Neural cell (in vitro differentiated cells): ENCODE data around the gene SPON1. TPM values are rescaled to one million over a fixed set of nuclear protein-coding genes. Genes with fewer than 3 reads are reported as not detected.

Experiments used
- H2AFZ ChIP-seq: fragments of 200-600, 300-800 bp; sonication (generic), shearing (Covaris generic); 2 replicates; pipeline ENCODE4 v1.6.0; 2014; ENCODE audit warnings: low read depth, mild to moderate bottlenecking, antibody characterized with exemption, low read length, moderate library complexity
- H3F3A ChIP-seq: fragments of 200-600 bp; shearing (Covaris generic); 2 replicates; pipeline ENCODE4 v1.6.1; 2016; ENCODE audit warnings: mild to moderate bottlenecking, moderate library complexity, mixed read lengths, antibody characterized with exemption, low read length; ENCODE audit not compliant: insufficient read depth, poor library complexity, severe bottlenecking
- H3K27ac ChIP-seq: fragments of 200-600, 300-800 bp; sonication (generic), shearing (Covaris generic); 2 replicates; pipeline ENCODE4 v1.5.1; 2014; ENCODE audit warnings: mild to moderate bottlenecking, low read length, moderate library complexity
- H3K27me3 ChIP-seq: fragments of 300-800, 200-600 bp; sonication (generic), shearing (Covaris generic); 2 replicates; pipeline ENCODE4 v1.6.0; 2014; ENCODE audit warnings: mild to moderate bottlenecking, low read depth, low read length, moderate library complexity; ENCODE audit not compliant: insufficient read depth
- H3K36me3 ChIP-seq: fragments of 300-800, 200-600 bp; sonication (generic), shearing (Covaris generic); 2 replicates; pipeline ENCODE4 v1.5.1; 2014; ENCODE audit warnings: mild to moderate bottlenecking, antibody characterized with exemption, low read length, moderate library complexity; ENCODE audit not compliant: insufficient read depth
- H3K4me2 ChIP-seq: fragments of 300-800, 200-600 bp; sonication (generic), shearing (Covaris generic); 2 replicates; pipeline ENCODE4 v1.6.0; 2014; ENCODE audit warnings: mild to moderate bottlenecking, low read length
- H3K4me3 ChIP-seq: fragments of 300-800, 200-600 bp; sonication (generic), shearing (Covaris generic); 2 replicates; pipeline ENCODE4 v1.5.1; 2014; ENCODE audit warnings: mild to moderate bottlenecking, low read length, moderate library complexity
- H3K79me2 ChIP-seq: fragments of 200-600 bp; shearing (Covaris generic); replicated peaks from 2 replicates; pipeline ENCODE4 v1.6.0; 2014; ENCODE audit warnings: mild to moderate bottlenecking, low read length, moderate library complexity; ENCODE audit not compliant: insufficient read depth
- H3K9ac ChIP-seq: fragments of 300-800, 200-600 bp; sonication (generic), shearing (Covaris generic); 2 replicates; pipeline ENCODE4 v1.6.1; 2016; ENCODE audit warnings: mild to moderate bottlenecking, low read length, mixed read lengths
- H3K9me2 ChIP-seq: fragments of 200-600 bp; shearing (Covaris generic); 2 replicates; pipeline ENCODE4 v1.6.1; 2016; ENCODE audit warnings: mild to moderate bottlenecking, low read length, mixed read lengths; ENCODE audit not compliant: insufficient read depth
- H3K9me3 ChIP-seq: fragments of 200-600, 300-800 bp; sonication (generic), shearing (Covaris generic); 2 replicates; pipeline ENCODE4 v1.6.1; 2016; ENCODE audit warnings: mild to moderate bottlenecking, mixed run types, low read length, moderate library complexity, mixed read lengths
- H4K20me1 ChIP-seq: fragments of 200-600 bp; shearing (Covaris generic); 2 replicates; pipeline ENCODE4 v1.6.1; 2016; ENCODE audit warnings: mild to moderate bottlenecking, mixed run types; ENCODE audit not compliant: insufficient read depth
- CTCF ChIP-seq: fragments of 450-650 bp; IDR thresholded peaks from 2 replicates; pipeline ENCODE4 v1.5.1; 2014; ENCODE audit warnings: antibody characterized with exemption, mild to moderate bottlenecking, moderate library complexity; ENCODE audit not compliant: poor library complexity, severe bottlenecking
- EP300 ChIP-seq: fragments of 450-650 bp; conservative IDR thresholded peaks from 2 replicates; pipeline ENCODE4 v1.6.1; 2014; ENCODE audit warnings: antibody characterized with exemption, mild to moderate bottlenecking, moderate library complexity; ENCODE audit not compliant: poor library complexity, severe bottlenecking
- EZH2 ChIP-seq: fragments of 200-600, 300-800 bp; shearing (Covaris generic), sonication (generic); IDR thresholded peaks from 2 replicates; pipeline ENCODE4 v1.6.1; 2014; ENCODE audit warnings: antibody characterized with exemption, low read length, borderline replicate concordance, mild to moderate bottlenecking; ENCODE audit not compliant: insufficient read depth, poor library complexity, severe bottlenecking
- MXI1 ChIP-seq: fragments of 450-650 bp; conservative IDR thresholded peaks from 2 replicates; pipeline ENCODE4 v1.6.1; 2014; ENCODE audit warnings: antibody characterized with exemption, mild to moderate bottlenecking; ENCODE audit not compliant: poor library complexity, severe bottlenecking
- POLR2AphosphoS5 ChIP-seq: IDR thresholded peaks from 2 replicates; pipeline ENCODE4 v1.6.1; 2012
- RAD21 ChIP-seq: fragments of 450-650 bp; conservative IDR thresholded peaks from 2 replicates; pipeline ENCODE4 v1.6.1; 2014; ENCODE audit warnings: antibody characterized with exemption, mild to moderate bottlenecking, moderate library complexity
- REST ChIP-seq: IDR thresholded peaks from 2 replicates; pipeline ENCODE4 v1.6.1; 2012; ENCODE audit warnings: borderline replicate concordance
- SMC3 ChIP-seq: fragments of 450-650 bp; conservative IDR thresholded peaks from 2 replicates; pipeline ENCODE4 v1.6.1; 2014; ENCODE audit warnings: antibody characterized with exemption, mild to moderate bottlenecking, moderate library complexity; ENCODE audit not compliant: poor library complexity
- TAF1 ChIP-seq: IDR thresholded peaks from 2 replicates; pipeline ENCODE4 v1.6.1; 2012; ENCODE audit warnings: low read depth
- polyA plus RNA-seq: library from polyadenylated mRNA; depleted of rRNA; stranded (reverse); fragments of >200 nt; gene quantifications from 2 replicates; pipeline ENCODE4 v1.2.3, GENCODE V29; 2014

SPON1 gene
- polyA plus RNA-seq, 1 donor from 2014 or later: 0.66 TPM

GRCh38 chr11:14096606-14097005 lies 134.1 kb downstream of the SPON1 start:
- Histone ChIP-seq H3F3A (no peaks in the 10 kb centered on the region), H3K4me2 (no peak overlapping the region)
- no peak for TF ChIP-seq TAF1

DNA sequence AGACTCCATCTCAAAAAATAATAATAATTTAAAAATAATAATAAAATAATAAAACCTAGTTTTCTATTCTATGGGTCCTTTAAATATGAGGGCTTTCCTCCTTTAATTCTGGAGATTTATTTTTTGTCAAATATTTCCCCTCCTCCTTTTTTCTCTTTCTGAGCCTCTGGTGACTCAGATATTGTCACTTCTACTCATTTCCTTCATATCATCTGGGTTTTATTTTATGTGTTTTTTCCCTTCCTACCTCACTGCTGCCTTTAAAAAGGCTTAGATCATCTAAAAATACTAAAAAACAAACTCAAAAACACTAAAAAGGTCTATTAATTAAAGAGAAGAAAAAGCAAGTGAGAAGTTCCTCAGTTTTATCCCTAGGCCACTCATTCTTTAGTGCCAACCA lies 138.9 kb downstream of the SPON1 start:
- Histone ChIP-seq H3K27ac (no peak overlapping the region), H3K9ac (no peak overlapping the region), H4K20me1 (no peaks in the 10 kb centered on the region), H3K79me2 (no peaks in the 10 kb centered on the region), H3K9me3 (no peaks in the 10 kb centered on the region), H3K4me2 (no peak overlapping the region), H3K27me3 (no peaks in the 10 kb centered on the region), H3K36me3 (no peaks in the 10 kb centered on the region), H3F3A (no peaks in the 10 kb centered on the region), H2AFZ (no peak overlapping the region), H3K4me3 (no peak overlapping the region), H3K9me2 (no peaks in the 10 kb centered on the region)
- no peak for TF ChIP-seq REST
- TF ChIP-seq RAD21: no peak
- no peak for TF ChIP-seq SMC3
- TF ChIP-seq CTCF: no peak
- no peak for TF ChIP-seq MXI1
- no peak for TF ChIP-seq EP300
- TF ChIP-seq EZH2: no peak
- no peak for TF ChIP-seq TAF1
- TF ChIP-seq POLR2AphosphoS5: no peak

More at GRCh38 chr11:14096606-14097005, 134.1 kb downstream of the SPON1 start:
- Histone ChIP-seq H3K27ac (no peak overlapping the region), H3K4me3 (no peak overlapping the region), H3K36me3 (no peaks in the 10 kb centered on the region), H3K27me3 (no peaks in the 10 kb centered on the region), H2AFZ (no peak overlapping the region), H3K9ac (no peak overlapping the region), H3K9me3 (no peaks in the 10 kb centered on the region), H3K79me2 (no peaks in the 10 kb centered on the region), H4K20me1 (no peaks in the 10 kb centered on the region), H3K9me2 (no peaks in the 10 kb centered on the region)

DNA sequence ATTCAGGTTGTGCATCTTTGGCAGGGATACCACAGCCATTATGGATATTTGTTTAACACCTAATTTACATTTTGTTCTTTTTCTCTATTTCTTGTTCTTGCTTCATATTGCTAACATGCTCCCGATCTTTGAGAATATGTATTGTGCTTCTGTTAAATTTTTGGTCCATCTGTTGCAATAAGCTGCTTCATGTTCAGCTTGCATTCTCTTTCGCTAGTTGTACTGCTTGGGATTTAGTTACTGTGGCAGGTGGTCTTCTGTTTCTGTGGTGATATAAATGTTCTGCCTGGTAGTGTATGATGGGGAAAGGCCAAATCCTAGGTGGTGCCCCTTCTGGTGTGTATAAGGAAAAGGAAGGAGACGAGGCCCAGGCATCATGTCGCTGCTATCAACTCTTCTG lies 140.2 kb downstream of the SPON1 start:
- Histone ChIP-seq H3K27ac (no peak overlapping the region), H3K79me2 (no peaks in the 10 kb centered on the region), H3K4me2 (no peak overlapping the region), H3F3A (no peaks in the 10 kb centered on the region), H3K9me2 (no peaks in the 10 kb centered on the region), H3K9ac (no peak overlapping the region), H3K9me3 (no peaks in the 10 kb centered on the region), H3K4me3 (no peak overlapping the region), H3K27me3 (no peaks in the 10 kb centered on the region), H2AFZ (no peak overlapping the region), H3K36me3 (no peaks in the 10 kb centered on the region), H4K20me1 (no peaks in the 10 kb centered on the region)
- no peak for TF ChIP-seq EZH2
- no peak for TF ChIP-seq POLR2AphosphoS5
- TF ChIP-seq REST: no peak
- TF ChIP-seq MXI1: no peak
- no peak for TF ChIP-seq RAD21
- no peak for TF ChIP-seq CTCF
- no peak for TF ChIP-seq EP300
- TF ChIP-seq TAF1: no peak
- TF ChIP-seq SMC3: no peak
